DND-41 (cell line): Measurements from ENCODE around the gene SLC6A11.

Experiments used
- ATAC-seq: fragments of 200-7000 bp; cut with Tn5 transposase; 3 replicates; pipeline ENCODE4 v1.9.1; 2021; ENCODE audit warnings: low read depth; ENCODE audit not compliant: insufficient read depth
- DNase-seq: peaks from one replicate; pipeline ENCODE4 v3.0.0-alpha.2; 2020
- H2AFZ ChIP-seq: 2 replicates; pipeline ENCODE4 v1.6.0; 2012; ENCODE audit warnings: low read depth, low read length
- H3K27ac ChIP-seq: 2 replicates; pipeline ENCODE4 v1.5.1; 2012; ENCODE audit warnings: low read length, inconsistent platforms
- H3K27me3 ChIP-seq: fragments of 200-600 bp; sonication (generic); 2 replicates; pipeline ENCODE4 v1.6.0; 2012; ENCODE audit warnings: low read length, mild to moderate bottlenecking, inconsistent platforms; ENCODE audit not compliant: insufficient read depth, poor library complexity
- H3K36me3 ChIP-seq: 2 replicates; pipeline ENCODE4 v1.5.1; 2012; ENCODE audit warnings: low read length, inconsistent platforms; ENCODE audit not compliant: insufficient read depth
- H3K4me1 ChIP-seq: 2 replicates; pipeline ENCODE4 v1.5.1; 2012; ENCODE audit warnings: mild to moderate bottlenecking, low read length; ENCODE audit not compliant: insufficient read depth
- H3K4me2 ChIP-seq: 2 replicates; pipeline ENCODE4 v1.6.0; 2012; ENCODE audit warnings: mild to moderate bottlenecking, moderate library complexity, low read length, inconsistent platforms; ENCODE audit not compliant: insufficient read depth
- H3K4me3 ChIP-seq, 2 experiments: fragments of 200-600 bp in 1 of 2; shearing (Covaris generic) in 1 of 2; 2 replicates each; pipeline ENCODE4 v1.5.1; 2012 to 2016; ENCODE audit warnings: inconsistent platforms in 2 of 2, low read length in 2 of 2, mild to moderate bottlenecking in 2 of 2, low read depth in 1 of 2, moderate library complexity in 1 of 2
- H3K79me2 ChIP-seq: 2 replicates; pipeline ENCODE4 v1.6.0; 2012; ENCODE audit warnings: low read length, inconsistent platforms; ENCODE audit not compliant: insufficient read depth
- H3K9ac ChIP-seq: 2 replicates; pipeline ENCODE4 v1.6.0; 2012; ENCODE audit warnings: low read depth, mild to moderate bottlenecking, inconsistent platforms, low read length, moderate library complexity
- H3K9me3 ChIP-seq: 2 replicates; pipeline ENCODE4 v1.5.1; 2012; ENCODE audit warnings: low read length, moderate library complexity, mild to moderate bottlenecking, inconsistent platforms; ENCODE audit not compliant: insufficient read depth, severe bottlenecking
- H4K20me1 ChIP-seq: 2 replicates; pipeline ENCODE4 v1.6.0; 2012; ENCODE audit warnings: low read length; ENCODE audit not compliant: insufficient read depth
- CTCF ChIP-seq: IDR thresholded peaks from 2 replicates; pipeline ENCODE4 v1.5.1; 2012; ENCODE audit warnings: borderline replicate concordance, low read length, moderate library complexity, mild to moderate bottlenecking; ENCODE audit not compliant: poor library complexity, severe bottlenecking; ENCODE audit errors: extremely low read depth
- EZH2 ChIP-seq: IDR thresholded peaks from 3 replicates; pipeline ENCODE4 v1.6.1; 2012; ENCODE audit warnings: borderline replicate concordance, low read depth, mild to moderate bottlenecking, moderate library complexity, low read length, inconsistent platforms; ENCODE audit not compliant: severe bottlenecking

SLC6A11 gene

DNA sequence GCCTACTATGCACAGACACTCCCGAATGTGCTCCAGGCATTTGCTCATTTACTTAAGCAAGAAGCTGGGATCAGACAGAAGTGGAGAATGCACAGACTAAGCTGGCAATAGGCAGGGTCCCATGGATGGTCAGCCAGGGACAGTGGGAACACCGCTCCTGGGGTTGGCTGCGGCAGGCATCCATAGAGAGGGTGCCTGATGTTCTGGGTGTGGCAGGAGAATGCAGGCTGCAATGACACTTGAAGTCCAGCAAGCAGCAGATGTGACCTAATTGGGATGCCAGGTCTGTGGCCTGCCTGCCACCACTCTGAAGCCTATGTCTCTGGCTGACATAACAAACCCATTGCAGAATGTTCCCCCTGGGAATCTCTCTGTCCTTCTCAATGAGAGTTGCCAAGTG is 40.2 kb upstream of the SLC6A11 start:
- TF ChIP-seq CTCF, result no peak
- TF ChIP-seq EZH2, result no peak
- Histone ChIP-seq H3K9ac (no peak overlapping the region), H2AFZ (no peak overlapping the region), H3K36me3 (no peaks in the 10 kb centered on the region), H3K79me2 (no peaks in the 10 kb centered on the region), H3K27me3 (peaks cover 2% of the 10 kb centered on the region), H3K27ac (no peak overlapping the region), H3K9me3 (no peaks in the 10 kb centered on the region), H4K20me1 (peaks cover 4% of the 10 kb centered on the region; the same call in 1 of the 2 replicates), H3K4me1 (no peaks in the 10 kb centered on the region), H3K4me3 (no peak overlapping the region), H3K4me2 (no peak overlapping the region)
- DNase-seq (no peak), ATAC-seq (no peak)

GRCh38 chr3:10777627-10778026 is 38.4 kb upstream of the SLC6A11 start:
- H4K20me1 ChIP-seq, result peaks cover 4% of the 10 kb centered on the region; the same call in 1 of the 2 replicates
- H3K9me3 ChIP-seq, result no peaks in the 10 kb centered on the region
- H3K27me3 ChIP-seq, result peaks cover 2% of the 10 kb centered on the region
- DNase-seq, result no peak
- H3K9ac ChIP-seq, result no peak overlapping the region
- TF ChIP-seq CTCF, result no peak
- no peak for TF ChIP-seq EZH2
- H3K4me3 ChIP-seq, result no peak overlapping the region
- H3K4me1 ChIP-seq, result no peaks in the 10 kb centered on the region
- no peak for ATAC-seq
- no peak overlapping the region for H2AFZ ChIP-seq
- no peaks in the 10 kb centered on the region for H3K36me3 ChIP-seq
- no peak overlapping the region for H3K4me2 ChIP-seq
- H3K79me2 ChIP-seq, result no peaks in the 10 kb centered on the region
- H3K27ac ChIP-seq, result no peak overlapping the region

DNA sequence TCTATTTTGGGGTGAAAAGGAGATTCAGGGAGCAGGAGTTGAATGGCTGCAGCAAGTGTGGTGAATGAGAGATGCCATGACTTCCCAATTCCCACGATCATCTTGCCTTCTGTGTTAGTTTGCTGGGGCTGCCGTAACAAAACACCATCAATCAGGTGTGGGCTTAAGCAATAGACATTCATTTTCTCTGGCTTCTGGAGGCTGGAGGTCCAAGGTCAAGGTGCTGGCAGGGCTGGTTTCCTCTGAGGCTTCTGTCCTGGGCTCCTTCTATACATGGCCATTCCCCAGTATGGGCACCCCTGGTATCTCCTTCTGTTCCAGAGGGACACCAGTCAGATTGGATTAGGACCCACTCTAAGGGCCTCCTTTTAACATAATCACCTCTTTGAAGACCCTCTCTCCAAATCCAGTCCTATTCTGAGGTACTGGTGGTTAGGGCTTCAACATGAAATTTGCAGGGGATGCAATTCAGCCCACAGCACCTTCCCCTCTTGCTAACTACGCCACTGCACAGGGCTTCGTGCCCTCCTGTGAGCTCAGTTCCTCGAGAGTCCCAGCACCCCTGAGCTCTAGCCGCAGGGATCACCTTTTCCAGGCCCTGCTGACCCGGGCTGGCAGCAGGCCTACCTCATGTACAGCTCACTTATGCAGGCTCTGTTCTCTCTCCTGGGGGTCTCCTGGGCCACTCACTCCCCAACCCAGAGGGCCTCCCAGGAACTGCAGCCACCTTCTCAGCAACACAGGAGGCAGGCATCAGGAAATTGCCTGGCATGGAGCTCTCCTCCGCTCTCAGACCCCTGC is 37.3 kb upstream of the SLC6A11 start:
- Histone ChIP-seq H3K27me3 (peaks cover 2% of the 10 kb centered on the region), H4K20me1 (peaks cover 4% of the 10 kb centered on the region; the same call in 1 of the 2 replicates), H3K9me3 (no peaks in the 10 kb centered on the region), H3K36me3 (no peaks in the 10 kb centered on the region), H3K4me3 (no peak overlapping the region), H3K4me1 (no peaks in the 10 kb centered on the region), H2AFZ (no peak overlapping the region), H3K9ac (no peak overlapping the region), H3K79me2 (no peaks in the 10 kb centered on the region), H3K27ac (no peak overlapping the region), H3K4me2 (no peak overlapping the region)
- DNase-seq (no peak), ATAC-seq (no peak)
- no peak for TF ChIP-seq CTCF
- TF ChIP-seq EZH2, result no peak
